ENCODE measurements around the gene RAPGEF5. TPM values are rescaled to one million over a fixed set of nuclear protein-coding genes. Genes with fewer than 3 reads are reported as not detected.

Gene RAPGEF5
- total RNA-seq, 2 donors from 2014 or later: 16.7 to 23.2 TPM

GRCh38 chr7:22208799-22209198 lies 148.2 kb downstream of the RAPGEF5 start:
- Histone ChIP-seq H3K4me3 (ENCODE audit: low read length) (no peak overlapping the region), H3K27me3 (ENCODE audit: control insufficient read depth, insufficient read depth, low read length, poor library complexity, severe bottlenecking) (no peaks in the 10 kb centered on the region), H3K4me1 (ENCODE audit: control insufficient read depth, insufficient read depth, low read length) (peaks cover 2% of the 10 kb centered on the region), H3K9me3 (ENCODE audit: control insufficient read depth, low read length) (no peaks in the 10 kb centered on the region), H3K36me3 (ENCODE audit: control insufficient read depth, insufficient read depth, low read length) (no peaks in the 10 kb centered on the region), H3K9ac (ENCODE audit: extremely low read depth, low read length, poor library complexity, severe bottlenecking) (no peak overlapping the region), H3K27ac (ENCODE audit: low read depth, low read length) (no peak overlapping the region)
- WGBS, 2 experiments (ENCODE audit: insufficient coverage in 1 of 2, insufficient read length in 1 of 2): 91 to 95% methylated on average over 2 of the region's 2 CpGs
- Mint-ChIP-seq H3K27ac (no peak overlapping the region), H3K27me3 (ENCODE audit: insufficient read depth) (no peaks in the 10 kb centered on the region), H3K36me3 (ENCODE audit: low read depth) (no peaks in the 10 kb centered on the region), H3K4me3 (no peak overlapping the region), H3K9me3 (no peaks in the 10 kb centered on the region), H3K4me1 (peaks cover 17% of the 10 kb centered on the region)
- DNase-seq: no peak
- TF ChIP-seq CTCF (conservative IDR thresholded peaks at IDR 0.05): no peak

- H3K4me1 Mint-ChIP-seq: peaks cover 17% of the 10 kb centered on the region
- peaks cover 2% of the 10 kb centered on the region for H3K4me1 ChIP-seq (ENCODE audit: control insufficient read depth, insufficient read depth, low read length)
- no peak for TF ChIP-seq CTCF (conservative IDR thresholded peaks at IDR 0.05)
- H3K4me3 Mint-ChIP-seq: no peak overlapping the region
- H3K9ac ChIP-seq (ENCODE audit: extremely low read depth, low read length, poor library complexity, severe bottlenecking): no peak overlapping the region
- H3K9me3 ChIP-seq (ENCODE audit: control insufficient read depth, low read length): no peaks in the 10 kb centered on the region
- H3K27ac Mint-ChIP-seq: no peak overlapping the region
- H3K27me3 Mint-ChIP-seq (ENCODE audit: insufficient read depth): no peaks in the 10 kb centered on the region
- H3K36me3 ChIP-seq (ENCODE audit: control insufficient read depth, insufficient read depth, low read length): peaks cover 7% of the 10 kb centered on the region
- H3K27me3 ChIP-seq (ENCODE audit: control insufficient read depth, insufficient read depth, low read length, poor library complexity, severe bottlenecking): no peaks in the 10 kb centered on the region
- no peak overlapping the region for H3K27ac ChIP-seq (ENCODE audit: low read depth, low read length)
- no peak overlapping the region for H3K4me3 ChIP-seq (ENCODE audit: low read length)
- H3K9me3 Mint-ChIP-seq: no peaks in the 10 kb centered on the region
- DNase-seq: no peak
- H3K36me3 Mint-ChIP-seq (ENCODE audit: low read depth): no peaks in the 10 kb centered on the region
- WGBS, 2 experiments (ENCODE audit: insufficient coverage in 1 of 2, insufficient read length in 1 of 2): 100% methylated on average over 1 of the region's 1 CpG; no CpG with 5 or more reads in 1 of the 2 experiments
Measured at GRCh38 chr7:22207724-22208225, 149.2 kb downstream of the RAPGEF5 start.

- Mint-ChIP-seq H3K9me3 (no peaks in the 10 kb centered on the region), H3K4me1 (peaks cover 21% of the 10 kb centered on the region), H3K4me3 (no peak overlapping the region), H3K27me3 (ENCODE audit: insufficient read depth) (no peaks in the 10 kb centered on the region), H3K27ac (no peak overlapping the region), H3K36me3 (ENCODE audit: low read depth) (no peaks in the 10 kb centered on the region)
- H3K27ac ChIP-seq (ENCODE audit: low read depth, low read length): no peak overlapping the region
- H3K4me3 ChIP-seq (ENCODE audit: low read length): no peak overlapping the region
- peaks cover 2% of the 10 kb centered on the region for H3K4me1 ChIP-seq (ENCODE audit: control insufficient read depth, insufficient read depth, low read length)
- H3K27me3 ChIP-seq (ENCODE audit: control insufficient read depth, insufficient read depth, low read length, poor library complexity, severe bottlenecking): no peaks in the 10 kb centered on the region
- no peak for DNase-seq
- TF ChIP-seq CTCF (conservative IDR thresholded peaks at IDR 0.05): no peak
- H3K9me3 ChIP-seq (ENCODE audit: control insufficient read depth, low read length): no peaks in the 10 kb centered on the region
- no peak overlapping the region for H3K9ac ChIP-seq (ENCODE audit: extremely low read depth, low read length, poor library complexity, severe bottlenecking)
- H3K36me3 ChIP-seq (ENCODE audit: control insufficient read depth, insufficient read depth, low read length): peaks cover 7% of the 10 kb centered on the region
Measured at GRCh38 chr7:22205631-22206030, 151.3 kb downstream of the RAPGEF5 start.
